HepG2 (cell line): ENCODE results near the gene GLRX5. TPM values are rescaled to one million over a fixed set of nuclear protein-coding genes. Genes with fewer than 3 reads are reported as not detected.
"Not testable (repeated sequence)": the region's sequence is repeated elsewhere in the genome, so short reads cannot be mapped to it uniquely, and the experiment has no call there.

Experiments
- ATAC-seq: fragments of 200-7000 bp; cut with Tn5 transposase; 3 replicates; pipeline ENCODE4 v1.9.1; 2020; ENCODE audit warnings: mild to moderate bottlenecking, moderate library complexity
- BruUV-seq: library from RNA; stranded (reverse); fragments of 400-500 nt; replicated peaks from 2 replicates; lab custom pipeline; 2021; lab: Mats Ljungman, UMichigan
- CTCF ChIA-PET: fragments of 300-600 bp; formaldehyde crosslinking; extraction: SDS; loops from one replicate; lab custom pipeline; 2021; ENCODE audit warnings: low total read pairs, inconsistent platforms, low intra/inter-chr PET ratio; lab: Yijun Ruan, JAX
- POLR2A ChIA-PET: fragments of 350-600 bp; sonication (Branson Sonifier 250); formaldehyde crosslinking; loops from one replicate; lab custom pipeline; 2020; ENCODE audit warnings: antibody characterized with exemption, inconsistent platforms; lab: Yijun Ruan, JAX
- DNase-seq: peaks from one replicate; pipeline ENCODE4 v3.0.0-alpha.2; 2015; ENCODE audit warnings: low spot score
- FAIRE-seq: peaks from 3 replicates; lab custom pipeline; 2011; peaks lifted over from hg19 to GRCh38; lab: Jason Lieb, UNC
- H2AFZ ChIP-seq: one replicate; pipeline ENCODE4 v1.6.1; 2011; ENCODE audit warnings: low read length, inconsistent platforms
- H3K27ac ChIP-seq: fragments of 300-600 bp; 3 replicates; pipeline ENCODE4 v1.8.0; 2011; ENCODE audit warnings: mixed run types, mild to moderate bottlenecking, mixed read lengths, low read length, inconsistent platforms; ENCODE audit not compliant: insufficient read depth; ENCODE audit errors: extremely low read length
- H3K27me3 ChIP-seq, 2 experiments: fragments of 200-600 bp in 1 of 2; 2 replicates in 1 of 2; 3 replicates in 1 of 2; pipeline versions ENCODE4 v1.6.0 to v1.8.0; 2011; ENCODE audit warnings: low read length in 2 of 2, mild to moderate bottlenecking in 2 of 2, moderate library complexity in 2 of 2, inconsistent platforms in 1 of 2; ENCODE audit not compliant: insufficient read depth in 2 of 2, control insufficient read depth in 1 of 2
- H3K36me3 ChIP-seq, 2 experiments: fragments of 200-600 bp in 1 of 2; replicated peaks in 1 of 2; 2 replicates in 1 of 2; 3 replicates in 1 of 2; pipeline versions ENCODE4 v1.5.1 to v1.8.0; 2011; ENCODE audit warnings: low read length in 2 of 2, inconsistent platforms in 1 of 2; ENCODE audit not compliant: insufficient read depth in 2 of 2, control insufficient read depth in 1 of 2
- H3K4me1 ChIP-seq: 2 replicates; pipeline ENCODE4 v1.5.1; 2012; ENCODE audit warnings: low read length, inconsistent platforms; ENCODE audit not compliant: insufficient read depth
- H3K4me2 ChIP-seq: 2 replicates; pipeline ENCODE4 v1.6.0; 2011; ENCODE audit warnings: low read depth, low read length, inconsistent platforms
- H3K4me3 ChIP-seq, 3 experiments: fragments of 200-600 bp in 1 of 3; sonication (generic), shearing (Covaris generic) in 1 of 3; replicated peaks in 1 of 3; 2 replicates each; pipeline ENCODE4 v1.5.1; 2011 to 2016; ENCODE audit warnings: low read length in 3 of 3, inconsistent platforms in 2 of 3, low read depth in 2 of 3, mild to moderate bottlenecking in 2 of 3, control low read depth in 1 of 3, mixed read lengths in 1 of 3; ENCODE audit not compliant: insufficient read depth in 1 of 3
- H3K79me2 ChIP-seq: one replicate; pipeline ENCODE4 v1.6.1; 2011; ENCODE audit warnings: low read length, inconsistent platforms; ENCODE audit not compliant: insufficient read depth
- H3K9ac ChIP-seq: 2 replicates; pipeline ENCODE4 v1.6.0; 2011; ENCODE audit warnings: mild to moderate bottlenecking, low read depth, low read length, inconsistent platforms; ENCODE audit not compliant: insufficient read depth
- H3K9me3 ChIP-seq: 2 replicates; pipeline ENCODE4 v1.5.1; 2012; ENCODE audit warnings: mild to moderate bottlenecking, low read length
- H4K20me1 ChIP-seq: 2 replicates; pipeline ENCODE4 v1.6.0; 2011; ENCODE audit warnings: inconsistent platforms, mild to moderate bottlenecking, low read length, moderate library complexity; ENCODE audit not compliant: insufficient read depth
- MXI1 ChIP-seq: IDR thresholded peaks from 3 replicates; pipeline ENCODE4 v1.6.1; 2012; ENCODE audit warnings: low read depth, low read length, inconsistent platforms, borderline replicate concordance
- REXO4 ChIP-seq: sonication (generic); formaldehyde crosslinking; IDR thresholded peaks from 2 replicates; pipeline ENCODE4 v1.8.0; 2022; ENCODE audit warnings: missing genetic modification reagents, mild to moderate bottlenecking, borderline replicate concordance
- ZNF512B ChIP-seq: sonication (generic); formaldehyde crosslinking; IDR thresholded peaks from 2 replicates; pipeline ENCODE4 v1.5.1; 2020; ENCODE audit warnings: missing genetic modification reagents, mild to moderate bottlenecking, borderline replicate concordance
- WGBS: methylation state at CpG from one replicate; pipeline ENCODE4 v1.1.6; 2017; ENCODE audit warnings: low lambda C conversion rate; 5-methylcytosine and 5-hydroxymethylcytosine counted together
- in situ Hi-C: cut with HindIII; loops from 2 replicates; pipeline ENCODE4 v1.10.0; 2017; ENCODE audit warnings: low pct_unique_long_range_greater_than_20kb; ENCODE audit not compliant: extremely low pct_ligation_motif_present
- intact Hi-C: fragments of 100-400 bp; cut with micrococcal nuclease; formaldehyde crosslinking; loops from one replicate; pipeline ENCODE4 v1.10.0; 2022; ENCODE audit not compliant: unreplicated experiment
- polyA plus RNA-seq, 8 experiments: library from polyadenylated mRNA; depleted of rRNA in 3 of 8; stranded (reverse) in 7 of 8; unstranded in 1 of 8; fragments of >200 nt; fragmentation: Illumina TruSeq in 4 of 8; extraction: Trizol in 4 of 8; gene quantifications; 2 replicates each; pipeline versions ENCODE4 v1.2.1 to v1.2.3, GENCODE V29; 2011 to 2016; ENCODE audit warnings: low read depth in 4 of 8, missing spikeins in 1 of 8, mixed read lengths in 1 of 8; ENCODE audit not compliant: insufficient read depth in 1 of 8
- total RNA-seq, 5 experiments: library from RNA; depleted of rRNA; stranded (reverse); fragments of >200 nt; fragmentation: Illumina TruSeq; extraction: Trizol; gene quantifications; 2 replicates each; pipeline ENCODE4 v1.2.3, GENCODE V29; 2016; ENCODE audit warnings: low read depth in 1 of 5

Gene GLRX5
- total and polyA plus RNA-seq, 2 of the 13 experiments (the other 11 are each of a cell fraction or from before 2014, with no cell fraction given): 122 to 146 TPM

- no peak for TF ChIP-seq ZNF512B (CRISPR knock-in tag)
- TF ChIP-seq REXO4 (CRISPR knock-in tag): no peak
- TF ChIP-seq MXI1: no peak
Measured at GRCh38 chr14:95577870-95578269, 43.0 kb downstream of the GLRX5 start (continued).

- 34% methylated on average over 7 of the region's 8 CpGs for WGBS
Measured at GRCh38 chr14:95583836-95584617, 49.2 kb downstream of the GLRX5 start.

More at GRCh38 chr14:95583836-95584617, 49.2 kb downstream of the GLRX5 start:
- H2AFZ ChIP-seq, H3K9me3 ChIP-seq, H3K27ac ChIP-seq, H3K4me3 ChIP-seq, H3K4me2 ChIP-seq, H3K79me2 ChIP-seq, POLR2A ChIA-PET, H3K36me3 ChIP-seq, CTCF ChIA-PET, intact Hi-C loops, ATAC-seq, H3K9ac ChIP-seq, BruUV-seq, in situ Hi-C loops, FAIRE-seq, DNase-seq, H4K20me1 ChIP-seq, H3K4me1 ChIP-seq: not testable (repeated sequence)
- peaks cover 0 to 12% of the 10 kb centered on the region in 2 experiments; a peak in 3 of 5 replicates for H3K27me3 ChIP-seq
